MG63 (cell line): Measurements from ENCODE around the gene DRC1. TPM values are rescaled to one million over a fixed set of nuclear protein-coding genes. Genes with fewer than 3 reads are reported as not detected.

Experiments
- total RNA-seq: library from RNA; depleted of rRNA; stranded (reverse); fragments of >200 nt; shearing (Covaris generic); gene quantifications from 2 replicates; pipeline ENCODE4 v1.2.3, GENCODE V29; 2014; ENCODE audit warnings: low replicate concordance; rRNA removed

The DRC1 gene
- total RNA-seq, 1 experiment from 2014 or later: not detected

Other genes starting within 250 kb of the DRC1 start
- 0.20 and 0.33 TPM in 2 replicates for gene GAREM2, start 228.8 kb upstream of the DRC1 start, total RNA-seq
- gene HADHA, start 157.3 kb upstream of the DRC1 start, total RNA-seq: 141 and 162 TPM in 2 replicates
- gene HADHB, start 157.0 kb upstream of the DRC1 start, total RNA-seq: 16.5 and 30.2 TPM in 2 replicates
- 4.8 and 10.0 TPM in 2 replicates for gene SELENOI, start 55.8 kb upstream of the DRC1 start, total RNA-seq
- not detected in 2 replicates for gene ADGRF3, start 55.1 kb upstream of the DRC1 start, total RNA-seq
- not detected in 2 replicates for gene OTOF, start 76.2 kb downstream of the DRC1 start, total RNA-seq
- gene CIB4, start 239.4 kb downstream of the DRC1 start, total RNA-seq: not detected in 2 replicates